Panc1 (cell line): ENCODE data around the gene LY9.

Experiments
- CTCF ChIP-seq: fragments of 450-650 bp; IDR thresholded peaks from 2 replicates; pipeline ENCODE4 v1.5.1; 2017; ENCODE audit warnings: mild to moderate bottlenecking
- SIN3A ChIP-seq: IDR thresholded peaks from 2 replicates; pipeline ENCODE4 v1.6.1; 2012; ENCODE audit warnings: low read depth, mild to moderate bottlenecking, low read length, moderate library complexity, borderline replicate concordance; ENCODE audit not compliant: insufficient read depth
- TF ChIP-seq, protein P1 (sequence below), 2 experiments: IDR thresholded peaks; 2 replicates each; pipeline ENCODE4 v1.6.1; 2011 to 2012; ENCODE audit warnings: low read depth in 2 of 2, control low read depth in 1 of 2, low read length in 1 of 2, mild to moderate bottlenecking in 1 of 2, moderate library complexity in 1 of 2; ENCODE audit not compliant: insufficient read depth in 1 of 2

- TF ChIP-seq CTCF: no peak
- no peak for TF ChIP-seq SIN3A
- TF ChIP-seq, protein P1, sequence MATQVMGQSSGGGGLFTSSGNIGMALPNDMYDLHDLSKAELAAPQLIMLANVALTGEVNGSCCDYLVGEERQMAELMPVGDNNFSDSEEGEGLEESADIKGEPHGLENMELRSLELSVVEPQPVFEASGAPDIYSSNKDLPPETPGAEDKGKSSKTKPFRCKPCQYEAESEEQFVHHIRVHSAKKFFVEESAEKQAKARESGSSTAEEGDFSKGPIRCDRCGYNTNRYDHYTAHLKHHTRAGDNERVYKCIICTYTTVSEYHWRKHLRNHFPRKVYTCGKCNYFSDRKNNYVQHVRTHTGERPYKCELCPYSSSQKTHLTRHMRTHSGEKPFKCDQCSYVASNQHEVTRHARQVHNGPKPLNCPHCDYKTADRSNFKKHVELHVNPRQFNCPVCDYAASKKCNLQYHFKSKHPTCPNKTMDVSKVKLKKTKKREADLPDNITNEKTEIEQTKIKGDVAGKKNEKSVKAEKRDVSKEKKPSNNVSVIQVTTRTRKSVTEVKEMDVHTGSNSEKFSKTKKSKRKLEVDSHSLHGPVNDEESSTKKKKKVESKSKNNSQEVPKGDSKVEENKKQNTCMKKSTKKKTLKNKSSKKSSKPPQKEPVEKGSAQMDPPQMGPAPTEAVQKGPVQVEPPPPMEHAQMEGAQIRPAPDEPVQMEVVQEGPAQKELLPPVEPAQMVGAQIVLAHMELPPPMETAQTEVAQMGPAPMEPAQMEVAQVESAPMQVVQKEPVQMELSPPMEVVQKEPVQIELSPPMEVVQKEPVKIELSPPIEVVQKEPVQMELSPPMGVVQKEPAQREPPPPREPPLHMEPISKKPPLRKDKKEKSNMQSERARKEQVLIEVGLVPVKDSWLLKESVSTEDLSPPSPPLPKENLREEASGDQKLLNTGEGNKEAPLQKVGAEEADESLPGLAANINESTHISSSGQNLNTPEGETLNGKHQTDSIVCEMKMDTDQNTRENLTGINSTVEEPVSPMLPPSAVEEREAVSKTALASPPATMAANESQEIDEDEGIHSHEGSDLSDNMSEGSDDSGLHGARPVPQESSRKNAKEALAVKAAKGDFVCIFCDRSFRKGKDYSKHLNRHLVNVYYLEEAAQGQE (IDR thresholded peaks at IDR 0.05; ENCODE audit: insufficient read depth in 1 of 2, low read depth in 2 of 2, low read length in 1 of 2): no peak
Observed at GRCh38 chr1:160807247-160807646, 11.3 kb downstream of the LY9 start.
